ENCODE data around the gene HNRNPF.

- TF ChIP-seq CTCF (IDR thresholded peaks at IDR 0.05; ENCODE audit: borderline replicate concordance, extremely low read depth, low read length, poor library complexity, severe bottlenecking) = no peak
- TF ChIP-seq EZH2 (IDR thresholded peaks at IDR 0.05; ENCODE audit: borderline replicate concordance, low read depth, low read length, severe bottlenecking) = no peak
Measured at GRCh38 chr10:43371418-43371817, 37.6 kb downstream of the HNRNPF start, which contains the start of gene FXYD4.
